Memory B cell (primary cell): Measurements from ENCODE around the gene DNASE1L3.
"Not testable (repeated sequence)": the region's sequence is repeated elsewhere in the genome, so short reads cannot be mapped to it uniquely, and the experiment has no call there.

ENCODE experiments used
- ATAC-seq: fragments of 150-1000 bp; cut with Tn5 transposase; 2 replicates; pipeline ENCODE4 v1.10.0; 2021; ENCODE audit warnings: low read depth, mild to moderate bottlenecking, moderate library complexity
- DNase-seq, 2 donors: peaks; one replicate each; pipeline ENCODE4 v3.0.0; 2022; ENCODE audit warnings: low spot score in 2 of 2
- H3K27ac Mint-ChIP-seq: one replicate; pipeline ENCODE4 v1.8.0; 2022; ENCODE audit warnings: mild to moderate bottlenecking, moderate library complexity, mixed read lengths
- H3K27me3 Mint-ChIP-seq: one replicate; pipeline ENCODE4 v1.8.0; 2022; ENCODE audit warnings: mixed read lengths
- H3K36me3 Mint-ChIP-seq: one replicate; pipeline ENCODE4 v1.8.0; 2022; ENCODE audit warnings: mild to moderate bottlenecking, mixed read lengths
- H3K4me1 Mint-ChIP-seq: one replicate; pipeline ENCODE4 v1.8.0; 2022; ENCODE audit warnings: mixed read lengths
- H3K4me3 Mint-ChIP-seq: one replicate; pipeline ENCODE4 v1.8.0; 2022; ENCODE audit warnings: mild to moderate bottlenecking, moderate library complexity, mixed read lengths
- H3K9me3 Mint-ChIP-seq: one replicate; pipeline ENCODE4 v1.8.0; 2022; ENCODE audit warnings: mixed read lengths

Gene DNASE1L3

GRCh38 chr3:58218904-58219303 is 8.1 kb upstream of the DNASE1L3 start:
- Mint-ChIP-seq H3K4me3 (no peak overlapping the region), H3K36me3 (no peaks in the 10 kb centered on the region), H3K4me1 (peaks cover 42% of the 10 kb centered on the region), H3K27ac (peak overlapping the region; percentile 23), H3K9me3 (no peaks in the 10 kb centered on the region), H3K27me3 (no peaks in the 10 kb centered on the region)
- ATAC-seq (no peak), DNase-seq (no peak)

DNA sequence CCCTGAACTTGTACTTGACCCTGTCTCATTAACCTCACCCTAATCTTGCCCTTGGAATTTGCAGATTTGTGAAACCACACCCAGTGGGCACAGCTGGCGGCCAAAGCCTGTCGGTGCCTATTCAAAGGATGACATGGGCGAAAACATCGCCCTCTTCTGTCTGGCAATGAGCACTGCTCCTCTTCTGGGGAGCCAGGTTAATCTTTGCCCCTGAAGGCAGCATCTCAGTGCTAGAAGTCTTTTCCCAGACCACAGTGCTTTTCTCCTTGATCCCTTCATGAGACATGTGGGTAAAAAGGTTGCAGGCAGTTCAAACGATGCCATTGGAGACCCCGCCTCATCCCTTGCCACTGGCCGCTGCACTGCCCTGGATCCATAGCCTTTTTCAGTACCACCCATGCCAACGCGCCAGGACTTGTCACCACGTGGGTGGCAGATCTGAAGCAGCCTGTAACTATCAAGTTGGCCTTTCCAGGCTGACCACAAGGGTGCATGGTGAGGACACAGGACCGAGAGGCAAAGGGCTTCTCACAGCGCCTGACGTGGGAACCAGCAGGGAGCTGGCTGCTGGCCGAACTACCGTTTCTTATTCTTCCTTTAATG is 6.5 kb upstream of the DNASE1L3 start:
- no peaks in the 10 kb centered on the region for H3K36me3 Mint-ChIP-seq
- H3K4me1 Mint-ChIP-seq = peaks cover 43% of the 10 kb centered on the region
- H3K27ac Mint-ChIP-seq = peak overlapping the region; percentile 97
- peak overlapping the region; percentile 74 for H3K4me3 Mint-ChIP-seq
- H3K27me3 Mint-ChIP-seq = no peaks in the 10 kb centered on the region
- no peaks in the 10 kb centered on the region for H3K9me3 Mint-ChIP-seq
- ATAC-seq (peak; percentile 46), DNase-seq (peak; percentile 58 to 67)

- Mint-ChIP-seq H3K4me1 (peaks cover 43% of the 10 kb centered on the region), H3K27ac (peak overlapping the region; percentile 97), H3K4me3 (no peak overlapping the region), H3K9me3 (no peaks in the 10 kb centered on the region), H3K27me3 (no peaks in the 10 kb centered on the region), H3K36me3 (no peaks in the 10 kb centered on the region)
- no peak for ATAC-seq
- DNase-seq = no peak
Measured at GRCh38 chr3:58216496-58217195, 5.9 kb upstream of the DNASE1L3 start.

- H3K27me3 Mint-ChIP-seq = no peaks in the 10 kb centered on the region
- H3K27ac Mint-ChIP-seq = peak overlapping the region; percentile 97
- peak overlapping the region; percentile 59 for H3K4me3 Mint-ChIP-seq
- ATAC-seq = no peak
- DNase-seq = no peak
- H3K4me1 Mint-ChIP-seq = peaks cover 43% of the 10 kb centered on the region
- H3K36me3 Mint-ChIP-seq = no peaks in the 10 kb centered on the region
- no peaks in the 10 kb centered on the region for H3K9me3 Mint-ChIP-seq
Measured at GRCh38 chr3:58215317-58216025, 4.7 kb upstream of the DNASE1L3 start.

GRCh38 chr3:58214484-58215316 is 3.9 kb upstream of the DNASE1L3 start:
- ATAC-seq = peak; percentile 81
- Mint-ChIP-seq H3K4me3 (peak overlapping the region; percentile 59), H3K27ac (peak overlapping the region; percentile 97), H3K9me3 (no peaks in the 10 kb centered on the region), H3K36me3 (no peaks in the 10 kb centered on the region), H3K27me3 (no peaks in the 10 kb centered on the region), H3K4me1 (peaks cover 47% of the 10 kb centered on the region)
- DNase-seq = peak; percentile 52 to 67

DNA sequence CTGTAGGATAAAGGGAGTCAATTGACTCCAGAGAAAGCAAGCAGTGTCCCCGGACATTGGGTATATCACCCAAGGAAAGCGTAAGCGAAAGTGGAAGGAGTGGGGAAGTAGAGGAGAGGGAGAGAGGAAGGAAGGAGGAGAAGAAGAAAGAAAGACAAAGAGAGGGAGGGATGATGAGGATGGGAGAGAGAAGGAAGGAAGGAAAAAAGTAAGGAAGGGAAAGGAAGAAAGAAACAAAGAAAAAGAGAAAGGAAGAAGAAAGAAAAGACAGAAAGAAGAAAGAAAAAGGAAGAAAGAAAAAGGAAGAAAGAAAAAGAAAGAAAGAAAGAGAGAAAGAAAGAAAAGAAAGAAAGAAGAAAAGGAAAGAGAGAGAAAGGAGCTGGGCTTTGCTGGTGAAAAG is 839 bp downstream of the DNASE1L3 start:
- Mint-ChIP-seq H3K36me3 (no peaks in the 10 kb centered on the region), H3K4me3 (no peak overlapping the region), H3K9me3 (no peaks in the 10 kb centered on the region), H3K27me3 (no peaks in the 10 kb centered on the region), H3K27ac (peak overlapping the region; percentile 52), H3K4me1 (peaks cover 17% of the 10 kb centered on the region)
- no peak for DNase-seq
- no peak for ATAC-seq

- peaks cover 9% of the 10 kb centered on the region for H3K4me1 Mint-ChIP-seq
- no peaks in the 10 kb centered on the region for H3K27me3 Mint-ChIP-seq
- no peak overlapping the region for H3K27ac Mint-ChIP-seq
- H3K9me3 Mint-ChIP-seq = no peaks in the 10 kb centered on the region
- DNase-seq = no peak
- H3K36me3 Mint-ChIP-seq = no peaks in the 10 kb centered on the region
- no peak for ATAC-seq
- H3K4me3 Mint-ChIP-seq = no peak overlapping the region
Measured at GRCh38 chr3:58207954-58208353, 2.8 kb downstream of the DNASE1L3 start.

DNA sequence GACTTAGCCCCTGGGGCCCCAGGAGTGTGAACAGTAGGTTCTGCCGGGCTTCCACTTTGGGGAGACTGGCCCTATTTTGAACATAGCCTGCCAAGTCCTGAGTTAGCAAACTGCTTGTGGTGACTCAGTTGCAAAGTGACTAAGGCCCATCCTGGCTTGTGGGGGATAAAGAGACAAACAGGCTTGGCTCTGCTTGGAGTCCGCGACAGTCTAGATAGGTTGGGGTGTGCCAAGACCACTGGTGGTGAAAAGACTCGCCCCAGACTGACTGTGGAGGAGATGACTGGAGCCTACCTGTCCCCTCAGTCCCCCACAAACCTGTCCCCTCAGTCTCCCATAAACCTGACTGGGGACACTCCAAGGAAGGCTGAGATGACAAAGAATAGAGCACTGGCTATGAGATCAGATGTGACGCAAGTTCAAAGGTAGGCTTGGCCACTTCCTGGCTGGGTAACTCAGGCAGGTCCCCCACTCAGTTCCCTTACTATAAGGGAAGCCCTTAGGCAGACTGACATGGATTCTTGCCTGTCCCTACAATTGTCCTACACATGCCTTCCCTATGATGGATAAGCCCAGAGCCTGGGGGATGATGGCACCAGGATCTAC is 4.3 kb downstream of the DNASE1L3 start:
- Mint-ChIP-seq H3K4me3 (no peak overlapping the region), H3K4me1 (peaks cover 12% of the 10 kb centered on the region), H3K27ac (no peak overlapping the region), H3K27me3 (no peaks in the 10 kb centered on the region), H3K9me3 (peaks cover under 1% of the 10 kb centered on the region), H3K36me3 (no peaks in the 10 kb centered on the region)
- DNase-seq = no peak
- no peak for ATAC-seq

DNA sequence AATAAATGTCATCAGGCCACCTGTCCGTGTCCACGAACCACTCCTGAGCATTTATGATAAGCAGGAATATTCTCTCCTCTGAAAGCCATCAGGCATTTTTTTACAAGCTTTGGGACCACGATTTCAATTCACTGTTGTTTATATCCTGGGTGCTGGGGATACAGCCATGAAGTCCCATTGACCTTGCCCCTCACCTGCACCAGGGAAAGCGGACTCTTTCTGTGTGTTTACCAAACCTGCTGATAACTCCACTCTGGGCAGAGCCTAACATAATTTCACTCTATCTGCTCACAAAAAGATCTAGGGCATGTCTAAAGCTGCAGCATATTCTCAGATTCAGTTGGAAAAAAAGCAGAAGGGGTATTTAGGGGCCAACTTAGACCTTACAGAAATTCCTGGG is 4.8 kb downstream of the DNASE1L3 start:
- Mint-ChIP-seq H3K9me3 (peaks cover 1% of the 10 kb centered on the region), H3K4me3 (no peak overlapping the region), H3K27me3 (no peaks in the 10 kb centered on the region), H3K27ac (peak overlapping the region; percentile 76), H3K4me1 (peaks cover 14% of the 10 kb centered on the region), H3K36me3 (no peaks in the 10 kb centered on the region)
- ATAC-seq = no peak
- DNase-seq = no peak

GRCh38 chr3:58204720-58205119 is 6.1 kb downstream of the DNASE1L3 start:
- Mint-ChIP-seq H3K27me3 (no peaks in the 10 kb centered on the region), H3K4me1 (peaks cover 17% of the 10 kb centered on the region)

DNA sequence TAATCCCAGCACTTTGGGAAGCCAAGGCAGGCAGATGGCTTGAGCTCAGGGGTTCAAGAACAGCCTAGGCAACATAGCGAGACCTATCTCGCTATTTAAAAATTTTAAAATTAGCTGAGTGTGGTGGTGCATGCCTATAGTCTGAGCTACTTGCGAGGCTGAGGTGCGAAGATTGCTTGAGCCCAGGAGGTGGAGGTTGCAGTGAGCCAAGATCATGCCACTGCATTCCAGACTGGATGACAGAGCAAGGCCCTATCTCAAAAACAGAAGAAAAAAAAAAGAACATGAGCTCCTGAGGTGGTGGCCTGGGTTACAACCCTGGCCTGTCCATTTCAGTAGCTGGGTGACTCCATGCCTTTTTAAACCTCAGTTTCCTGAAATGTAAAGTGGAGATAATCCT is 7.2 kb downstream of the DNASE1L3 start:
- Mint-ChIP-seq H3K4me3 (no peak overlapping the region), H3K4me1 (peaks cover 18% of the 10 kb centered on the region), H3K27ac (peak overlapping the region; percentile 90), H3K36me3 (no peaks in the 10 kb centered on the region), H3K9me3 (peaks cover 1% of the 10 kb centered on the region), H3K27me3 (no peaks in the 10 kb centered on the region)
- DNase-seq (no peak), ATAC-seq (no peak)

More at GRCh38 chr3:58204720-58205119, 6.1 kb downstream of the DNASE1L3 start:
- Mint-ChIP-seq H3K36me3 (no peaks in the 10 kb centered on the region), H3K27ac (peak overlapping the region; percentile 76), H3K9me3 (peaks cover 1% of the 10 kb centered on the region), H3K4me3 (no peak overlapping the region)
- DNase-seq (no peak), ATAC-seq (no peak)

- Mint-ChIP-seq H3K27me3 (no peaks in the 10 kb centered on the region), H3K27ac (peak overlapping the region; percentile 90), H3K4me1 (peaks cover 24% of the 10 kb centered on the region), H3K36me3 (no peaks in the 10 kb centered on the region), H3K9me3 (peaks cover 1% of the 10 kb centered on the region), H3K4me3 (no peak overlapping the region)
- ATAC-seq (peak; percentile 92), DNase-seq (peak in 1 of 2 donors; percentile 15)
Measured at GRCh38 chr3:58202917-58203360, 7.8 kb downstream of the DNASE1L3 start.

- not testable (repeated sequence) for H3K27me3 Mint-ChIP-seq, H3K36me3 Mint-ChIP-seq, DNase-seq, ATAC-seq, H3K9me3 Mint-ChIP-seq
- Mint-ChIP-seq H3K4me1 (peaks cover 36% of the 10 kb centered on the region), H3K4me3 (peak overlapping the region; percentile 37), H3K27ac (peak overlapping the region; percentile 78)
Measured at GRCh38 chr3:58201451-58201850, 9.3 kb downstream of the DNASE1L3 start.
